ENCODE results near the gene STK17B. TPM values are rescaled to one million over a fixed set of nuclear protein-coding genes. Genes with fewer than 3 reads are reported as not detected.

STK17B gene
- total RNA-seq, 3 donors from 2014 or later (not counting 1 experiment from before 2014, with no cell fraction given), result 295 to 390 (median 380) TPM

GRCh38 chr2:196183528-196184231 is 12.3 kb upstream of the STK17B start:
- no peaks in the 10 kb centered on the region for H3K36me3 Mint-ChIP-seq
- ATAC-seq (peak; percentile 18 to 38 (median 28)), DNase-seq (peak in 1 of 2 donors; percentile 61)
- Histone ChIP-seq H3K4me1 (ENCODE audit: control insufficient read depth, insufficient read depth, low read length) (peaks cover 38% of the 10 kb centered on the region), H3K27me3 (ENCODE audit: control insufficient read depth, insufficient read depth, low read length) (no peaks in the 10 kb centered on the region), H3K36me3 (ENCODE audit: control insufficient read depth, insufficient read depth, low read length) (no peaks in the 10 kb centered on the region), H3K27ac (ENCODE audit: low read length) (peak overlapping the region; percentile 88), H3K9me3 (ENCODE audit: control insufficient read depth, insufficient read depth, low read length) (no peaks in the 10 kb centered on the region), H3K4me3 (ENCODE audit: low read length) (no peak overlapping the region)
- H3K27me3 Mint-ChIP-seq (ENCODE audit: low read depth in 2 of 2), result no peaks in the 10 kb centered on the region
- intact Hi-C loops (cut with micrococcal nuclease), result loop anchor here (2.0 to 5.0 kb wide), 2 partner anchors 15 to 36 kb away; no protein-coding TSS in a partner anchor
- 39% methylated on average over 3 of the region's 5 CpGs for WGBS (ENCODE audit: insufficient coverage)
- H3K4me3 Mint-ChIP-seq, result peak overlapping the region; percentile 69
- H3K27ac Mint-ChIP-seq, result peak overlapping the region; percentile 90 to 98
- no peak for TF ChIP-seq CTCF (IDR thresholded peaks at IDR 0.05)
- peaks cover 43 to 65% of the 10 kb centered on the region in 2 donors for H3K4me1 Mint-ChIP-seq
- peaks cover 0 to 3% of the 10 kb centered on the region in 2 donors for H3K9me3 Mint-ChIP-seq

GRCh38 chr2:196183172-196183473 is 11.7 kb upstream of the STK17B start:
- Histone ChIP-seq H3K4me1 (ENCODE audit: control insufficient read depth, insufficient read depth, low read length) (peaks cover 42% of the 10 kb centered on the region), H3K4me3 (ENCODE audit: low read length) (no peak overlapping the region), H3K9me3 (ENCODE audit: control insufficient read depth, insufficient read depth, low read length) (no peaks in the 10 kb centered on the region), H3K27ac (ENCODE audit: low read length) (peak overlapping the region; percentile 88), H3K36me3 (ENCODE audit: control insufficient read depth, insufficient read depth, low read length) (no peaks in the 10 kb centered on the region), H3K27me3 (ENCODE audit: control insufficient read depth, insufficient read depth, low read length) (no peaks in the 10 kb centered on the region)
- no peaks in the 10 kb centered on the region for H3K27me3 Mint-ChIP-seq (ENCODE audit: low read depth in 2 of 2)
- peak overlapping the region; percentile 69 for H3K4me3 Mint-ChIP-seq
- no peaks in the 10 kb centered on the region for H3K36me3 Mint-ChIP-seq
- intact Hi-C loops (cut with micrococcal nuclease), result loop anchor here (2.0 to 5.0 kb wide), 2 partner anchors 14 to 36 kb away; no protein-coding TSS in a partner anchor
- H3K27ac Mint-ChIP-seq, result peak overlapping the region; percentile 90 to 98
- peaks cover 44 to 66% of the 10 kb centered on the region in 2 donors for H3K4me1 Mint-ChIP-seq
- TF ChIP-seq CTCF (IDR thresholded peaks at IDR 0.05), result no peak
- ATAC-seq (no peak), DNase-seq (no peak)
- WGBS (ENCODE audit: insufficient coverage), result 56% methylated on average over 3 of the region's 3 CpGs
- H3K9me3 Mint-ChIP-seq, result peaks cover 0 to 3% of the 10 kb centered on the region in 2 donors

GRCh38 chr2:196182439-196183171 is 11.2 kb upstream of the STK17B start:
- Histone ChIP-seq H3K36me3 (ENCODE audit: control insufficient read depth, insufficient read depth, low read length) (no peaks in the 10 kb centered on the region), H3K27me3 (ENCODE audit: control insufficient read depth, insufficient read depth, low read length) (no peaks in the 10 kb centered on the region), H3K4me3 (ENCODE audit: low read length) (no peak overlapping the region), H3K9me3 (ENCODE audit: control insufficient read depth, insufficient read depth, low read length) (no peaks in the 10 kb centered on the region), H3K4me1 (ENCODE audit: control insufficient read depth, insufficient read depth, low read length) (peaks cover 47% of the 10 kb centered on the region), H3K27ac (ENCODE audit: low read length) (peak overlapping the region; percentile 88)
- peak in 1 of 2 donors; percentile 69 for DNase-seq
- H3K27ac Mint-ChIP-seq, result peak overlapping the region; percentile 90 to 98
- H3K4me3 Mint-ChIP-seq, result peak overlapping the region; percentile 69
- peak; percentile 75 to 82 (median 77) for ATAC-seq
- 70% methylated on average over 2 of the region's 4 CpGs for WGBS (ENCODE audit: insufficient coverage)
- H3K4me1 Mint-ChIP-seq, result peaks cover 46 to 69% of the 10 kb centered on the region in 2 donors
- intact Hi-C loops (cut with micrococcal nuclease), result loop anchor here (2.0 to 5.0 kb wide), 2 partner anchors 14 to 35 kb away; no protein-coding TSS in a partner anchor
- no peaks in the 10 kb centered on the region for H3K27me3 Mint-ChIP-seq (ENCODE audit: low read depth in 2 of 2)
- no peak for TF ChIP-seq CTCF (IDR thresholded peaks at IDR 0.05)
- no peaks in the 10 kb centered on the region for H3K36me3 Mint-ChIP-seq
- H3K9me3 Mint-ChIP-seq, result peaks cover 0 to 3% of the 10 kb centered on the region in 2 donors
